Measurements from ENCODE around the gene DGKH. TPM values are rescaled to one million over a fixed set of nuclear protein-coding genes. Genes with fewer than 3 reads are reported as not detected.
A peak's percentile ranks its signal among the peaks of the same experiment; 100 is the strongest.

DGKH gene
- total RNA-seq, 1 donor from 2014 or later = 9.6 TPM

DNA sequence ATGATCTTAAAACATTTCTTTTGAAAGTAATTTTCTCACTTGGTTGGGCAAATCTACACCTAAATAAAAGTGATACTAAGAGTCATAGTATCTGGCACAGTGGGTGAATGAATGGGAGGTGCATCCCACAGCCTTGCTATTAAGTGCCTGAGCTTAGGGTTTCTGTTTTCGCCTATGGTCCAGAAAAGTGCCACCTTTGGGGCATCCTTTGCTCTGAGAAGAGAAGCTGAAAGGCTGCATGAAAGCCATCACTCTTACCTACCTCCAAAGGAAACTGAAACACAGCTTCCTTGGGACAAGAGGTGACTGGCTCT lies 167.9 kb downstream of the DGKH start:
- H3K27ac Mint-ChIP-seq = no peak overlapping the region
- peaks cover 11% of the 10 kb centered on the region for H3K36me3 Mint-ChIP-seq
- H3K9me3 Mint-ChIP-seq = no peaks in the 10 kb centered on the region
- no peaks in the 10 kb centered on the region for H3K4me1 Mint-ChIP-seq (ENCODE audit: unreplicated experiment)
- DNase-seq (ENCODE audit: extremely low spot score, unreplicated experiment) = no peak
- H3K4me3 Mint-ChIP-seq = no peak overlapping the region
- TF ChIP-seq, protein P1, sequence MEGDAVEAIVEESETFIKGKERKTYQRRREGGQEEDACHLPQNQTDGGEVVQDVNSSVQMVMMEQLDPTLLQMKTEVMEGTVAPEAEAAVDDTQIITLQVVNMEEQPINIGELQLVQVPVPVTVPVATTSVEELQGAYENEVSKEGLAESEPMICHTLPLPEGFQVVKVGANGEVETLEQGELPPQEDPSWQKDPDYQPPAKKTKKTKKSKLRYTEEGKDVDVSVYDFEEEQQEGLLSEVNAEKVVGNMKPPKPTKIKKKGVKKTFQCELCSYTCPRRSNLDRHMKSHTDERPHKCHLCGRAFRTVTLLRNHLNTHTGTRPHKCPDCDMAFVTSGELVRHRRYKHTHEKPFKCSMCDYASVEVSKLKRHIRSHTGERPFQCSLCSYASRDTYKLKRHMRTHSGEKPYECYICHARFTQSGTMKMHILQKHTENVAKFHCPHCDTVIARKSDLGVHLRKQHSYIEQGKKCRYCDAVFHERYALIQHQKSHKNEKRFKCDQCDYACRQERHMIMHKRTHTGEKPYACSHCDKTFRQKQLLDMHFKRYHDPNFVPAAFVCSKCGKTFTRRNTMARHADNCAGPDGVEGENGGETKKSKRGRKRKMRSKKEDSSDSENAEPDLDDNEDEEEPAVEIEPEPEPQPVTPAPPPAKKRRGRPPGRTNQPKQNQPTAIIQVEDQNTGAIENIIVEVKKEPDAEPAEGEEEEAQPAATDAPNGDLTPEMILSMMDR (conservative IDR thresholded peaks at IDR 0.05) = peak; percentile 10
- H3K27me3 Mint-ChIP-seq = no peaks in the 10 kb centered on the region

GRCh38 chr13:42218576-42218975 lies 170.1 kb downstream of the DGKH start:
- Mint-ChIP-seq H3K4me1 (ENCODE audit: unreplicated experiment) (no peaks in the 10 kb centered on the region), H3K27me3 (no peaks in the 10 kb centered on the region), H3K4me3 (no peak overlapping the region), H3K27ac (no peak overlapping the region), H3K36me3 (peaks cover 4% of the 10 kb centered on the region), H3K9me3 (no peaks in the 10 kb centered on the region)
- TF ChIP-seq, protein P1 (conservative IDR thresholded peaks at IDR 0.05) = no peak
- no peak for DNase-seq (ENCODE audit: extremely low spot score, unreplicated experiment)

DNA sequence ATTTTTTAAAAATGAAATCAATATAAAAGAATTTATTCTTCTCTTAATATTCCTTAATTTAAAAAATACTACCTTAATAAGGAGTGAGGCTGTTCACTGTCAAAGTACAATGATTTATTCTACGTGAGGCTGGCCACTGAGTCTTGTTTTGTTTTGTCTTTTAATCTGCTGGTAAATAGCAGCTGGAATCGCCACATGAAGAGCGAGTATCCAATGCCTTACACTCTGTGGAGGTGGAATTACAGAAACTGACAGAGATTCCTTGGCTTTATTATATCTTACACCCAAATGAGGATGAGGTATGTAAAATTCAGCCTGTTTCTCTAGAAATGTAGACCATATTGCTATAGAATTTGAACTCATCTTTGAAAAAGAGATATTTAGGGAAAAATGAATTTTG lies 170.6 kb downstream of the DGKH start:
- H3K4me3 Mint-ChIP-seq = no peak overlapping the region
- TF ChIP-seq, protein P1 (conservative IDR thresholded peaks at IDR 0.05) = no peak
- no peak for DNase-seq (ENCODE audit: extremely low spot score, unreplicated experiment)
- H3K27me3 Mint-ChIP-seq = no peaks in the 10 kb centered on the region
- H3K9me3 Mint-ChIP-seq = no peaks in the 10 kb centered on the region
- H3K27ac Mint-ChIP-seq = no peak overlapping the region
- H3K36me3 Mint-ChIP-seq = peaks cover 6% of the 10 kb centered on the region
- no peaks in the 10 kb centered on the region for H3K4me1 Mint-ChIP-seq (ENCODE audit: unreplicated experiment)

GRCh38 chr13:42219876-42220275 lies 171.4 kb downstream of the DGKH start:
- Mint-ChIP-seq H3K4me1 (ENCODE audit: unreplicated experiment) (no peaks in the 10 kb centered on the region), H3K36me3 (peaks cover 9% of the 10 kb centered on the region), H3K9me3 (no peaks in the 10 kb centered on the region), H3K27me3 (no peaks in the 10 kb centered on the region), H3K27ac (no peak overlapping the region), H3K4me3 (no peak overlapping the region)
- TF ChIP-seq, protein P1 (conservative IDR thresholded peaks at IDR 0.05) = no peak
- DNase-seq (ENCODE audit: extremely low spot score, unreplicated experiment) = no peak

- Mint-ChIP-seq H3K36me3 (peaks cover 18% of the 10 kb centered on the region), H3K27ac (no peak overlapping the region), H3K27me3 (no peaks in the 10 kb centered on the region), H3K4me3 (no peak overlapping the region), H3K4me1 (ENCODE audit: unreplicated experiment) (no peaks in the 10 kb centered on the region), H3K9me3 (no peaks in the 10 kb centered on the region)
- no peak for DNase-seq (ENCODE audit: extremely low spot score, unreplicated experiment)
- TF ChIP-seq, protein P1 (conservative IDR thresholded peaks at IDR 0.05) = no peak
Measured at GRCh38 chr13:42221121-42221765, 172.8 kb downstream of the DGKH start.

- Mint-ChIP-seq H3K27me3 (no peaks in the 10 kb centered on the region), H3K36me3 (peaks cover 18% of the 10 kb centered on the region), H3K4me3 (no peak overlapping the region), H3K4me1 (ENCODE audit: unreplicated experiment) (no peaks in the 10 kb centered on the region), H3K27ac (no peak overlapping the region), H3K9me3 (no peaks in the 10 kb centered on the region)
- TF ChIP-seq, protein P1 (conservative IDR thresholded peaks at IDR 0.05) = no peak
- no peak for DNase-seq (ENCODE audit: extremely low spot score, unreplicated experiment)
Measured at GRCh38 chr13:42223681-42224080, 175.2 kb downstream of the DGKH start.

All from type B pancreatic cell (in vitro differentiated cells).